A549 treated with GW870086 at 1 μM for 4 hours (cell line): ENCODE measurements around the gene PROS1. TPM values are rescaled to one million over a fixed set of nuclear protein-coding genes. Genes with fewer than 3 reads are reported as not detected.

Experiments
- total RNA-seq: library from RNA; stranded (reverse); fragments of 200-300 nt; extraction: Qiagen RNA extraction; gene quantifications from 5 replicates; pipeline ENCODE4 v1.2.3, GENCODE V29; 2022; ENCODE audit warnings: low read depth

Gene PROS1
- total RNA-seq = 11.9 to 14.6 TPM (median 12.7 TPM) in 5 replicates

GRCh38 chr3:93973131-93974126 is at the start of gene PROS1:
Gene PROS1, minus strand, starts transcription at chr3:93973896. Its CDS starts 147 bp downstream, at chr3:93973749.

GRCh38 chr3:93979850-93980676 is 6.4 kb upstream of the PROS1 start, which contains the start of gene ARL13B:
Gene ARL13B, plus strand, starts transcription at chr3:93980155. Its CDS starts 269 bp downstream, at chr3:93980424.

Other genes starting within 250 kb of the PROS1 start
- 8.5 to 12.9 TPM (median 12.5 TPM) in 5 replicates for gene ARL13B, start 6.3 kb upstream of the PROS1 start, total RNA-seq
- gene STX19, start 54.7 kb upstream of the PROS1 start, total RNA-seq = not detected in 5 replicates
- 2.8 to 4.0 TPM (median 3.5 TPM) in 5 replicates for gene DHFR2, start 89.0 kb upstream of the PROS1 start, total RNA-seq
- gene NSUN3, start 89.2 kb upstream of the PROS1 start, total RNA-seq = 5.0 to 8.2 TPM (median 7.1 TPM) in 5 replicates